ENCODE results near the gene SLC26A11.

DNA sequence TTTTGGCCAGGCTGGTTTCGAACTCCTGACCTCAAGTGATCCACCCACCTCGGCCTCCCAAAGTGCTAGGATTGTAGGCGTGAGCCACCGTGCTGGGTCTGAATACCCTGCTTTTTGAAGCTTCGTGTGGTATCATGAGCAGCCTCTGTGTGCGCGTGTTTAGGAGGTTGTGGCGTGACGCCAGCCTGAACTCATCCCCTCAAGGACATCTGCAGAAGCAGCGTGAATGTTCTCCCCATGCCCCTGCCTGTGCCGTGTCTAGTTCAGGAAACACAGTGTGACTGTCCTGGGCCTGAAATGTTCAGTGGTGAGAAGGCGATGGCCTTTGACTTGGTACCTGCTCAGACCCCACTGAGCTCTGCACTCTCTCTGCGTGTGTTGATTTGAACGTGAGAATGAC, 76.0 kb downstream of the SLC26A11 start:
- TF ChIP-seq, protein P1, sequence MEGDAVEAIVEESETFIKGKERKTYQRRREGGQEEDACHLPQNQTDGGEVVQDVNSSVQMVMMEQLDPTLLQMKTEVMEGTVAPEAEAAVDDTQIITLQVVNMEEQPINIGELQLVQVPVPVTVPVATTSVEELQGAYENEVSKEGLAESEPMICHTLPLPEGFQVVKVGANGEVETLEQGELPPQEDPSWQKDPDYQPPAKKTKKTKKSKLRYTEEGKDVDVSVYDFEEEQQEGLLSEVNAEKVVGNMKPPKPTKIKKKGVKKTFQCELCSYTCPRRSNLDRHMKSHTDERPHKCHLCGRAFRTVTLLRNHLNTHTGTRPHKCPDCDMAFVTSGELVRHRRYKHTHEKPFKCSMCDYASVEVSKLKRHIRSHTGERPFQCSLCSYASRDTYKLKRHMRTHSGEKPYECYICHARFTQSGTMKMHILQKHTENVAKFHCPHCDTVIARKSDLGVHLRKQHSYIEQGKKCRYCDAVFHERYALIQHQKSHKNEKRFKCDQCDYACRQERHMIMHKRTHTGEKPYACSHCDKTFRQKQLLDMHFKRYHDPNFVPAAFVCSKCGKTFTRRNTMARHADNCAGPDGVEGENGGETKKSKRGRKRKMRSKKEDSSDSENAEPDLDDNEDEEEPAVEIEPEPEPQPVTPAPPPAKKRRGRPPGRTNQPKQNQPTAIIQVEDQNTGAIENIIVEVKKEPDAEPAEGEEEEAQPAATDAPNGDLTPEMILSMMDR (IDR thresholded peaks at IDR 0.05; ENCODE audit: low read depth, low read length, poor library complexity, severe bottlenecking) = no peak
- no peak for TF ChIP-seq EZH2phosphoT487 (IDR thresholded peaks at IDR 0.05; ENCODE audit: borderline replicate concordance, low read length)

Data from DOHH2 (cell line).